ENCODE results near the gene MYOM3.

GRCh38 chr1:24085546-24085945 is 26.4 kb downstream of the MYOM3 start:
- TF ChIP-seq CTCF (IDR thresholded peaks at IDR 0.05) (no peak), POLR2A (IDR thresholded peaks at IDR 0.05) (no peak)

Data from heart left ventricle (tissue), 13 donors.